Neural cell (in vitro differentiated cells): ENCODE results near the gene KBTBD3. TPM values are rescaled to one million over a fixed set of nuclear protein-coding genes. Genes with fewer than 3 reads are reported as not detected.
A peak's percentile ranks its signal among the peaks of the same experiment; 100 is the strongest.

Experiments
- H2AFZ ChIP-seq: fragments of 200-600, 300-800 bp; sonication (generic), shearing (Covaris generic); 2 replicates; pipeline ENCODE4 v1.6.0; 2014; ENCODE audit warnings: low read depth, mild to moderate bottlenecking, antibody characterized with exemption, low read length, moderate library complexity
- H3F3A ChIP-seq: fragments of 200-600 bp; shearing (Covaris generic); 2 replicates; pipeline ENCODE4 v1.6.1; 2016; ENCODE audit warnings: mild to moderate bottlenecking, moderate library complexity, mixed read lengths, antibody characterized with exemption, low read length; ENCODE audit not compliant: insufficient read depth, poor library complexity, severe bottlenecking
- H3K27ac ChIP-seq: fragments of 200-600, 300-800 bp; sonication (generic), shearing (Covaris generic); 2 replicates; pipeline ENCODE4 v1.5.1; 2014; ENCODE audit warnings: mild to moderate bottlenecking, low read length, moderate library complexity
- H3K27me3 ChIP-seq: fragments of 300-800, 200-600 bp; sonication (generic), shearing (Covaris generic); 2 replicates; pipeline ENCODE4 v1.6.0; 2014; ENCODE audit warnings: mild to moderate bottlenecking, low read depth, low read length, moderate library complexity; ENCODE audit not compliant: insufficient read depth
- H3K36me3 ChIP-seq: fragments of 300-800, 200-600 bp; sonication (generic), shearing (Covaris generic); 2 replicates; pipeline ENCODE4 v1.5.1; 2014; ENCODE audit warnings: mild to moderate bottlenecking, antibody characterized with exemption, low read length, moderate library complexity; ENCODE audit not compliant: insufficient read depth
- H3K4me2 ChIP-seq: fragments of 300-800, 200-600 bp; sonication (generic), shearing (Covaris generic); 2 replicates; pipeline ENCODE4 v1.6.0; 2014; ENCODE audit warnings: mild to moderate bottlenecking, low read length
- H3K4me3 ChIP-seq: fragments of 300-800, 200-600 bp; sonication (generic), shearing (Covaris generic); 2 replicates; pipeline ENCODE4 v1.5.1; 2014; ENCODE audit warnings: mild to moderate bottlenecking, low read length, moderate library complexity
- H3K79me2 ChIP-seq: fragments of 200-600 bp; shearing (Covaris generic); replicated peaks from 2 replicates; pipeline ENCODE4 v1.6.0; 2014; ENCODE audit warnings: mild to moderate bottlenecking, low read length, moderate library complexity; ENCODE audit not compliant: insufficient read depth
- H3K9ac ChIP-seq: fragments of 300-800, 200-600 bp; sonication (generic), shearing (Covaris generic); 2 replicates; pipeline ENCODE4 v1.6.1; 2016; ENCODE audit warnings: mild to moderate bottlenecking, low read length, mixed read lengths
- H3K9me2 ChIP-seq: fragments of 200-600 bp; shearing (Covaris generic); 2 replicates; pipeline ENCODE4 v1.6.1; 2016; ENCODE audit warnings: mild to moderate bottlenecking, low read length, mixed read lengths; ENCODE audit not compliant: insufficient read depth
- H3K9me3 ChIP-seq: fragments of 200-600, 300-800 bp; sonication (generic), shearing (Covaris generic); 2 replicates; pipeline ENCODE4 v1.6.1; 2016; ENCODE audit warnings: mild to moderate bottlenecking, mixed run types, low read length, moderate library complexity, mixed read lengths
- H4K20me1 ChIP-seq: fragments of 200-600 bp; shearing (Covaris generic); 2 replicates; pipeline ENCODE4 v1.6.1; 2016; ENCODE audit warnings: mild to moderate bottlenecking, mixed run types; ENCODE audit not compliant: insufficient read depth
- CTCF ChIP-seq: fragments of 450-650 bp; IDR thresholded peaks from 2 replicates; pipeline ENCODE4 v1.5.1; 2014; ENCODE audit warnings: antibody characterized with exemption, mild to moderate bottlenecking, moderate library complexity; ENCODE audit not compliant: poor library complexity, severe bottlenecking
- EP300 ChIP-seq: fragments of 450-650 bp; conservative IDR thresholded peaks from 2 replicates; pipeline ENCODE4 v1.6.1; 2014; ENCODE audit warnings: antibody characterized with exemption, mild to moderate bottlenecking, moderate library complexity; ENCODE audit not compliant: poor library complexity, severe bottlenecking
- EZH2 ChIP-seq: fragments of 200-600, 300-800 bp; shearing (Covaris generic), sonication (generic); IDR thresholded peaks from 2 replicates; pipeline ENCODE4 v1.6.1; 2014; ENCODE audit warnings: antibody characterized with exemption, low read length, borderline replicate concordance, mild to moderate bottlenecking; ENCODE audit not compliant: insufficient read depth, poor library complexity, severe bottlenecking
- MXI1 ChIP-seq: fragments of 450-650 bp; conservative IDR thresholded peaks from 2 replicates; pipeline ENCODE4 v1.6.1; 2014; ENCODE audit warnings: antibody characterized with exemption, mild to moderate bottlenecking; ENCODE audit not compliant: poor library complexity, severe bottlenecking
- POLR2AphosphoS5 ChIP-seq: IDR thresholded peaks from 2 replicates; pipeline ENCODE4 v1.6.1; 2012
- RAD21 ChIP-seq: fragments of 450-650 bp; conservative IDR thresholded peaks from 2 replicates; pipeline ENCODE4 v1.6.1; 2014; ENCODE audit warnings: antibody characterized with exemption, mild to moderate bottlenecking, moderate library complexity
- REST ChIP-seq: IDR thresholded peaks from 2 replicates; pipeline ENCODE4 v1.6.1; 2012; ENCODE audit warnings: borderline replicate concordance
- SMC3 ChIP-seq: fragments of 450-650 bp; conservative IDR thresholded peaks from 2 replicates; pipeline ENCODE4 v1.6.1; 2014; ENCODE audit warnings: antibody characterized with exemption, mild to moderate bottlenecking, moderate library complexity; ENCODE audit not compliant: poor library complexity
- TAF1 ChIP-seq: IDR thresholded peaks from 2 replicates; pipeline ENCODE4 v1.6.1; 2012; ENCODE audit warnings: low read depth
- polyA minus RNA-seq: library from RNA; depleted of rRNA, polyadenylated mRNA; stranded (reverse); fragments of >200 nt; gene quantifications from 2 replicates; pipeline ENCODE4 v1.2.3, GENCODE V29; 2014
- polyA plus RNA-seq: library from polyadenylated mRNA; depleted of rRNA; stranded (reverse); fragments of >200 nt; gene quantifications from 2 replicates; pipeline ENCODE4 v1.2.3, GENCODE V29; 2014

KBTBD3 gene
- polyA plus RNA-seq (3.1 and 7.3 TPM in 2 replicates), polyA minus RNA-seq (18.3 and 21.6 TPM in 2 replicates)

GRCh38 chr11:106076919-106077608 is at the start of gene KBTBD3:
KBTBD3 (minus strand) TSS chr11:106077347; CDS start chr11:106059097, 18,250 bp downstream.
- peak within 1 kb of the TSS; percentile 81 for H3K4me3 ChIP-seq
- peak within 1 kb of the TSS; percentile 98 for H3K9ac ChIP-seq
- H4K20me1 ChIP-seq = no peaks in the 10 kb centered on the region
- H3K27me3 ChIP-seq = no peaks in the 10 kb centered on the region
- H3F3A ChIP-seq = peaks cover 3% of the 10 kb centered on the region
- peak within 1 kb of the TSS; percentile 98 for H3K4me2 ChIP-seq
- no peaks in the 10 kb centered on the region for H3K9me2 ChIP-seq
- H3K36me3 ChIP-seq = peaks cover 3% of the 10 kb centered on the region
- peaks cover 42% of the 10 kb centered on the region for H3K79me2 ChIP-seq
- peak within 1 kb of the TSS; percentile 93 for H2AFZ ChIP-seq
- H3K27ac ChIP-seq = peak within 1 kb of the TSS; percentile 97
- TF ChIP-seq MXI1 (peak; percentile 48), RAD21 (peak; percentile 69), POLR2AphosphoS5 (peak; percentile 91), EP300 (peak; percentile 84), SMC3 (peak; percentile 73), REST (peak; percentile 92), EZH2 (no peak), CTCF (peak; percentile 91), TAF1 (peak; percentile 93)
- H3K9me3 ChIP-seq = no peaks in the 10 kb centered on the region

- no peak overlapping the region for H2AFZ ChIP-seq
- no peaks in the 10 kb centered on the region for H3K79me2 ChIP-seq
- H3K9me3 ChIP-seq = no peaks in the 10 kb centered on the region
- no peak overlapping the region for H3K4me3 ChIP-seq
- no peak overlapping the region for H3K4me2 ChIP-seq
- no peak overlapping the region for H3K9ac ChIP-seq
- H3K9me2 ChIP-seq = no peaks in the 10 kb centered on the region
- no peaks in the 10 kb centered on the region for H4K20me1 ChIP-seq
- no peak overlapping the region for H3K27ac ChIP-seq
- H3F3A ChIP-seq = no peaks in the 10 kb centered on the region
- no peaks in the 10 kb centered on the region for H3K36me3 ChIP-seq
- TF ChIP-seq SMC3 (no peak), EZH2 (no peak), EP300 (no peak), MXI1 (no peak), TAF1 (no peak), RAD21 (no peak), REST (no peak), POLR2AphosphoS5 (no peak), CTCF (no peak)
- no peaks in the 10 kb centered on the region for H3K27me3 ChIP-seq
Measured at GRCh38 chr11:106121570-106122320, 44.6 kb upstream of the KBTBD3 start.
